CD14-positive monocyte (primary cell): Measurements from ENCODE around the gene TMEM126B. TPM values are rescaled to one million over a fixed set of nuclear protein-coding genes. Genes with fewer than 3 reads are reported as not detected.

Source experiments
- DNase-seq, 3 donors: peaks; one replicate each; pipeline ENCODE4 v3.0.0-alpha.2; 2011 to 2022
- H2AFZ ChIP-seq: 2 replicates; pipeline ENCODE4 v1.6.0; 2012; ENCODE audit warnings: mild to moderate bottlenecking, low read depth, low read length, inconsistent platforms; ENCODE audit not compliant: insufficient read depth, poor library complexity, severe bottlenecking
- H3K27ac ChIP-seq, 2 donors: 1 replicate in 1 of 2; 2 replicates in 1 of 2; pipeline ENCODE4 v1.5.1; 2012 to 2013; ENCODE audit warnings: low read length in 2 of 2, control low read depth in 1 of 2, inconsistent platforms in 1 of 2, low read depth in 1 of 2, mild to moderate bottlenecking in 1 of 2
- H3K27me3 ChIP-seq, 2 donors: one replicate each; pipeline versions ENCODE4 v1.6.0 to v1.6.1; 2011 to 2013; ENCODE audit warnings: low read length in 2 of 2; ENCODE audit not compliant: control insufficient read depth in 2 of 2, insufficient read depth in 2 of 2
- H3K36me3 ChIP-seq, 2 donors: replicated peaks in 1 of 2; 1 replicate in 1 of 2; 2 replicates in 1 of 2; pipeline versions ENCODE4 v1.5.1 to v1.6.1; 2012 to 2013; ENCODE audit warnings: low read length in 2 of 2, control low read depth in 1 of 2, inconsistent platforms in 1 of 2, mild to moderate bottlenecking in 1 of 2; ENCODE audit not compliant: insufficient read depth in 2 of 2, control insufficient read depth in 1 of 2
- H3K4me1 ChIP-seq, 2 donors: 1 replicate in 1 of 2; 2 replicates in 1 of 2; pipeline versions ENCODE4 v1.5.1 to v1.6.1; 2012 to 2013; ENCODE audit warnings: low read length in 2 of 2, control low read depth in 1 of 2, inconsistent platforms in 1 of 2, mild to moderate bottlenecking in 1 of 2, moderate library complexity in 1 of 2; ENCODE audit not compliant: insufficient read depth in 2 of 2, control insufficient read depth in 1 of 2
- H3K4me2 ChIP-seq: replicated peaks from 2 replicates; pipeline ENCODE3; 2012; ENCODE audit warnings: low read length, moderate library complexity, mild to moderate bottlenecking; ENCODE audit not compliant: poor library complexity, severe bottlenecking; ENCODE audit errors: extremely low read depth
- H3K4me3 ChIP-seq, 3 experiments: fragments of 200-600 bp in 1 of 3; sonication (generic) in 1 of 3; replicated peaks in 1 of 3; 1 replicate in 2 of 3; 2 replicates in 1 of 3; pipeline ENCODE4 v1.5.1; 2011 to 2013; ENCODE audit warnings: low read length in 3 of 3, mild to moderate bottlenecking in 3 of 3, control low read depth in 2 of 3, low read depth in 2 of 3, inconsistent platforms in 1 of 3, moderate library complexity in 1 of 3
- H3K79me2 ChIP-seq: 2 replicates; pipeline ENCODE4 v1.6.0; 2012; ENCODE audit warnings: mild to moderate bottlenecking, control low read depth, inconsistent platforms, low read length, moderate library complexity; ENCODE audit not compliant: insufficient read depth
- H3K9ac ChIP-seq: 2 replicates; pipeline ENCODE4 v1.6.0; 2017; ENCODE audit warnings: low read length, mild to moderate bottlenecking; ENCODE audit not compliant: insufficient read depth, poor library complexity, severe bottlenecking
- H3K9me3 ChIP-seq, 2 donors: replicated peaks in 1 of 2; 1 replicate in 1 of 2; 2 replicates in 1 of 2; pipeline versions ENCODE4 v1.5.1 to v1.6.1; 2012 to 2013; ENCODE audit warnings: low read length in 2 of 2, control low read depth in 1 of 2; ENCODE audit not compliant: control insufficient read depth in 1 of 2, insufficient read depth in 1 of 2
- H4K20me1 ChIP-seq: 2 replicates; pipeline ENCODE4 v1.6.0; 2012; ENCODE audit warnings: mild to moderate bottlenecking, low read length, control low read depth, moderate library complexity; ENCODE audit not compliant: insufficient read depth
- H3K27ac Mint-ChIP-seq, 7 donors: one replicate each; pipeline ENCODE4 v1.8.0; 2020; ENCODE audit warnings: mild to moderate bottlenecking in 7 of 7, mixed read lengths in 7 of 7, moderate library complexity in 6 of 7, inconsistent platforms in 2 of 7
- H3K27me3 Mint-ChIP-seq, 3 donors: one replicate each; pipeline ENCODE4 v1.8.0; 2021 to 2022; ENCODE audit warnings: low read depth in 3 of 3, mild to moderate bottlenecking in 3 of 3, mixed read lengths in 3 of 3, moderate library complexity in 3 of 3, inconsistent platforms in 1 of 3
- H3K36me3 Mint-ChIP-seq, 2 donors: one replicate each; pipeline ENCODE4 v1.8.0; 2020; ENCODE audit warnings: mixed read lengths in 2 of 2, inconsistent platforms in 1 of 2, mild to moderate bottlenecking in 1 of 2
- H3K4me1 Mint-ChIP-seq: one replicate; pipeline ENCODE4 v1.8.0; 2020; ENCODE audit warnings: mild to moderate bottlenecking, mixed read lengths
- H3K4me3 Mint-ChIP-seq, 2 donors: one replicate each; pipeline ENCODE4 v1.8.0; 2020; ENCODE audit warnings: mild to moderate bottlenecking in 2 of 2, mixed read lengths in 2 of 2, moderate library complexity in 1 of 2
- H3K9me3 Mint-ChIP-seq, 7 donors: one replicate each; pipeline ENCODE4 v1.8.0; 2020 to 2022; ENCODE audit warnings: mixed read lengths in 7 of 7, mild to moderate bottlenecking in 6 of 7, moderate library complexity in 6 of 7, inconsistent platforms in 2 of 7
- CTCF ChIP-seq: fragments of 200-600 bp; IDR thresholded peaks from one replicate; pipeline ENCODE4 v1.8.0; 2022; ENCODE audit warnings: antibody characterized with exemption, mild to moderate bottlenecking
- WGBS: methylation state at CpG from one replicate; pipeline ENCODE4 v1.1.5; 2013; ENCODE audit warnings: missing lambda C conversion rate; ENCODE audit not compliant: insufficient coverage; 5-methylcytosine and 5-hydroxymethylcytosine counted together
- intact Hi-C, 2 donors: fragments of 100-400 bp; cut with micrococcal nuclease; formaldehyde crosslinking; loops; one replicate each; pipeline versions ENCODE4 v1.15.0 to v1.15.1; 2023
- polyA plus RNA-seq, 3 donors: library from polyadenylated mRNA; depleted of rRNA in 1 of 3; unstranded in 2 of 3; stranded (reverse) in 1 of 3; fragments of 300-500 nt in 2 of 3; fragments of >200 nt in 1 of 3; fragmentation: Illumina TruSeq in 2 of 3; gene quantifications; 1 replicate in 2 of 3; 2 replicates in 1 of 3; pipeline ENCODE4 v1.2.3, GENCODE V29; 2012 to 2021

The TMEM126B gene
- polyA plus RNA-seq, 3 donors, result 24.7 to 44.3 (median 41.1) TPM

GRCh38 chr11:85599083-85599482, 29.3 kb upstream of the TMEM126B start:
- H3K27me3 ChIP-seq, result no peaks in the 10 kb centered on the region
- 80% methylated on average over 5 of the region's 5 CpGs for WGBS
- H4K20me1 ChIP-seq, result no peaks in the 10 kb centered on the region
- H3K9me3 Mint-ChIP-seq, result no peaks in the 10 kb centered on the region
- no peaks in the 10 kb centered on the region for H3K36me3 ChIP-seq
- no peak overlapping the region for H3K4me3 ChIP-seq
- H3K27ac Mint-ChIP-seq, result no peak overlapping the region
- H3K27ac ChIP-seq, result no peak overlapping the region
- H3K4me1 Mint-ChIP-seq, result peaks cover 11% of the 10 kb centered on the region
- TF ChIP-seq CTCF, result no peak
- no peak overlapping the region for H3K4me3 Mint-ChIP-seq
- H3K4me2 ChIP-seq, result no peak overlapping the region
- intact Hi-C loops, result no loop called here
- no peaks in the 10 kb centered on the region for H3K9me3 ChIP-seq
- no peak overlapping the region for H3K9ac ChIP-seq
- DNase-seq, result no peak
- no peaks in the 10 kb centered on the region for H3K36me3 Mint-ChIP-seq
- no peak overlapping the region for H2AFZ ChIP-seq
- H3K27me3 Mint-ChIP-seq, result peaks cover 0 to 3% (median 0%) of the 10 kb centered on the region in 3 donors
- no peaks in the 10 kb centered on the region for H3K79me2 ChIP-seq
- peaks cover 5 to 12% of the 10 kb centered on the region in 2 donors for H3K4me1 ChIP-seq

- Histone ChIP-seq H3K9ac (no peak overlapping the region), H4K20me1 (no peaks in the 10 kb centered on the region), H3K27ac (no peak overlapping the region), H3K27me3 (no peaks in the 10 kb centered on the region), H3K79me2 (no peaks in the 10 kb centered on the region), H3K4me3 (no peak overlapping the region), H3K4me2 (no peak overlapping the region), H3K36me3 (no peaks in the 10 kb centered on the region), H3K4me1 (peaks cover 5 to 12% of the 10 kb centered on the region in 2 donors), H3K9me3 (peaks cover 0 to 4% of the 10 kb centered on the region in 2 donors), H2AFZ (no peak overlapping the region)
- TF ChIP-seq CTCF, result no peak
- DNase-seq, result peak in 2 of 3 donors; percentile 12 to 37
- Mint-ChIP-seq H3K4me3 (no peak overlapping the region), H3K27me3 (peaks cover 0 to 3% (median 0%) of the 10 kb centered on the region in 3 donors), H3K4me1 (peaks cover 11% of the 10 kb centered on the region), H3K27ac (peak overlapping the region in 1 of 7 donors; percentile 62), H3K9me3 (peaks cover 0 to 5% (median 3%) of the 10 kb centered on the region in 7 donors), H3K36me3 (no peaks in the 10 kb centered on the region)
- WGBS, result no CpG with 5 or more reads among the region's 2 CpGs
- intact Hi-C loops, result no loop called here
Observed at GRCh38 chr11:85602526-85603213, 25.7 kb upstream of the TMEM126B start.
